ENCODE results near the gene IRGQ. TPM values are rescaled to one million over a fixed set of nuclear protein-coding genes. Genes with fewer than 3 reads are reported as not detected.

IRGQ gene
- polyA plus RNA-seq, 1 donor from 2014 or later = 156 TPM

- Histone ChIP-seq H3K9ac (ENCODE audit: low read length) (no peak overlapping the region), H3K27me3 (ENCODE audit: insufficient read depth, low read depth, low read length) (no peaks in the 10 kb centered on the region), H3K27ac (ENCODE audit: low read length) (no peak overlapping the region), H3K4me3 (ENCODE audit: low read length) (peak overlapping the region; percentile 67), H3K9me2 (ENCODE audit: insufficient read depth, low read length) (no peaks in the 10 kb centered on the region), H3K9me3 (ENCODE audit: low read length) (no peaks in the 10 kb centered on the region), H3K79me2 (replicated peaks; ENCODE audit: insufficient read depth, low read length) (peaks cover 77% of the 10 kb centered on the region), H3F3A (ENCODE audit: insufficient read depth, low read length, poor library complexity, severe bottlenecking) (no peaks in the 10 kb centered on the region), H4K20me1 (ENCODE audit: insufficient read depth) (no peaks in the 10 kb centered on the region), H3K4me2 (ENCODE audit: low read length) (no peak overlapping the region), H2AFZ (ENCODE audit: low read depth, low read length) (no peak overlapping the region), H3K36me3 (ENCODE audit: insufficient read depth, low read length) (no peaks in the 10 kb centered on the region)
- TF ChIP-seq CTCF (IDR thresholded peaks at IDR 0.05; ENCODE audit: poor library complexity, severe bottlenecking) (no peak), REST (IDR thresholded peaks at IDR 0.05; ENCODE audit: borderline replicate concordance) (no peak), EZH2 (IDR thresholded peaks at IDR 0.05; ENCODE audit: borderline replicate concordance, insufficient read depth, low read length, poor library complexity, severe bottlenecking) (no peak), POLR2AphosphoS5 (IDR thresholded peaks at IDR 0.05) (no peak), RAD21 (conservative IDR thresholded peaks at IDR 0.05) (no peak), EP300 (conservative IDR thresholded peaks at IDR 0.05; ENCODE audit: poor library complexity, severe bottlenecking) (no peak), MXI1 (conservative IDR thresholded peaks at IDR 0.05; ENCODE audit: poor library complexity, severe bottlenecking) (no peak), TAF1 (IDR thresholded peaks at IDR 0.05; ENCODE audit: low read depth) (no peak), SMC3 (conservative IDR thresholded peaks at IDR 0.05; ENCODE audit: poor library complexity) (no peak)
Observed at GRCh38 chr19:43634068-43634467, 38.1 kb upstream of the IRGQ start.

- no peaks in the 10 kb centered on the region for H3F3A ChIP-seq (ENCODE audit: insufficient read depth, low read length, poor library complexity, severe bottlenecking)
- no peak overlapping the region for H3K9ac ChIP-seq (ENCODE audit: low read length)
- no peak overlapping the region for H3K4me2 ChIP-seq (ENCODE audit: low read length)
- no peak overlapping the region for H3K27ac ChIP-seq (ENCODE audit: low read length)
- H3K27me3 ChIP-seq (ENCODE audit: insufficient read depth, low read depth, low read length) = no peaks in the 10 kb centered on the region
- TF ChIP-seq POLR2AphosphoS5 (IDR thresholded peaks at IDR 0.05) (no peak), EZH2 (IDR thresholded peaks at IDR 0.05; ENCODE audit: borderline replicate concordance, insufficient read depth, low read length, poor library complexity, severe bottlenecking) (no peak), RAD21 (conservative IDR thresholded peaks at IDR 0.05) (no peak), CTCF (IDR thresholded peaks at IDR 0.05; ENCODE audit: poor library complexity, severe bottlenecking) (no peak), REST (IDR thresholded peaks at IDR 0.05; ENCODE audit: borderline replicate concordance) (no peak), SMC3 (conservative IDR thresholded peaks at IDR 0.05; ENCODE audit: poor library complexity) (no peak), MXI1 (conservative IDR thresholded peaks at IDR 0.05; ENCODE audit: poor library complexity, severe bottlenecking) (no peak), EP300 (conservative IDR thresholded peaks at IDR 0.05; ENCODE audit: poor library complexity, severe bottlenecking) (no peak), TAF1 (IDR thresholded peaks at IDR 0.05; ENCODE audit: low read depth) (no peak)
- peaks cover 77% of the 10 kb centered on the region for H3K79me2 ChIP-seq (replicated peaks; ENCODE audit: insufficient read depth, low read length)
- H3K36me3 ChIP-seq (ENCODE audit: insufficient read depth, low read length) = no peaks in the 10 kb centered on the region
- no peaks in the 10 kb centered on the region for H4K20me1 ChIP-seq (ENCODE audit: insufficient read depth)
- H2AFZ ChIP-seq (ENCODE audit: low read depth, low read length) = no peak overlapping the region
- no peaks in the 10 kb centered on the region for H3K9me2 ChIP-seq (ENCODE audit: insufficient read depth, low read length)
- no peak overlapping the region for H3K4me3 ChIP-seq (ENCODE audit: low read length)
- H3K9me3 ChIP-seq (ENCODE audit: low read length) = no peaks in the 10 kb centered on the region
Observed at GRCh38 chr19:43633520-43633919, 37.6 kb upstream of the IRGQ start.
